Erythroblast (primary cell): ENCODE data around the gene LRP3.

Experiments
- GATA1 ChIP-seq: IDR thresholded peaks from 2 replicates; pipeline ENCODE4 v1.6.1; 2011; ENCODE audit warnings: low read depth, mild to moderate bottlenecking, control low read depth, low read length, moderate library complexity
- POLR2A ChIP-seq: IDR thresholded peaks from 2 replicates; pipeline ENCODE4 v1.6.1; 2011; ENCODE audit warnings: mild to moderate bottlenecking, low read length

GRCh38 chr19:33174186-33174585 lies 19.9 kb upstream of the LRP3 start:
- TF ChIP-seq POLR2A: no peak
- no peak for TF ChIP-seq GATA1
